CD4-positive, alpha-beta T cell treated with Interleukin-4 for 1 hour (primary cell): Measurements from ENCODE around the gene VIPR1.
"Not testable (repeated sequence)": the region's sequence is repeated elsewhere in the genome, so short reads cannot be mapped to it uniquely, and the experiment has no call there.

Experiments
- DNase-seq, 2 donors: peaks; one replicate each; pipeline ENCODE4 v3.0.0-alpha.2; 2020 to 2022

VIPR1 gene

GRCh38 chr3:42535981-42536784 is 33.7 kb downstream of the VIPR1 start:
- DNase-seq = peak; percentile 43 to 55

GRCh38 chr3:42537350-42537749 is 34.9 kb downstream of the VIPR1 start:
- no peak for DNase-seq

GRCh38 chr3:42539871-42540714 is 37.6 kb downstream of the VIPR1 start:
- peak; percentile 53 to 68 for DNase-seq

GRCh38 chr3:42541079-42541478 is 38.6 kb downstream of the VIPR1 start:
- no peak for DNase-seq

- DNase-seq = no peak
These were observed 42.2 kb downstream of the VIPR1 start for GRCh38 chr3:42544492-42545283.

GRCh38 chr3:42545284-42545900 is 42.9 kb downstream of the VIPR1 start:
- no peak for DNase-seq

GRCh38 chr3:42546691-42547213 is 44.3 kb downstream of the VIPR1 start:
- no peak for DNase-seq

GRCh38 chr3:42547401-42547945 is 45.0 kb downstream of the VIPR1 start:
- DNase-seq = peak; percentile 61 to 66

- DNase-seq = no peak
These were observed 46.7 kb downstream of the VIPR1 start for GRCh38 chr3:42549131-42549530.

GRCh38 chr3:42550250-42550649 is 47.8 kb downstream of the VIPR1 start:
- DNase-seq = no peak

- DNase-seq = no peak
These were observed 50.4 kb downstream of the VIPR1 start for GRCh38 chr3:42552830-42553229.

- peak; percentile 43 to 74 for DNase-seq
These were observed 53.7 kb downstream of the VIPR1 start for GRCh38 chr3:42556089-42556632.

GRCh38 chr3:42556817-42557216 is 54.4 kb downstream of the VIPR1 start:
- DNase-seq = not testable (repeated sequence)

- DNase-seq = peak; percentile 22 to 63
These were observed 55.4 kb downstream of the VIPR1 start for GRCh38 chr3:42557854-42558253.

- DNase-seq = no peak
These were observed 59.8 kb downstream of the VIPR1 start for GRCh38 chr3:42562047-42562907.

GRCh38 chr3:42569593-42570142 is 67.2 kb downstream of the VIPR1 start:
- no peak for DNase-seq

- DNase-seq = peak; percentile 28 to 38
These were observed 69.8 kb downstream of the VIPR1 start for GRCh38 chr3:42572278-42572677.

GRCh38 chr3:42575137-42575741 is 72.8 kb downstream of the VIPR1 start:
- no peak for DNase-seq

GRCh38 chr3:42578054-42578453 is 75.6 kb downstream of the VIPR1 start:
- no peak for DNase-seq

GRCh38 chr3:42579346-42579745 is 76.9 kb downstream of the VIPR1 start:
- DNase-seq = not testable (repeated sequence)
